ENCODE results near the gene ITM2C. TPM values are rescaled to one million over a fixed set of nuclear protein-coding genes. Genes with fewer than 3 reads are reported as not detected.

ITM2C gene
- polyA plus RNA-seq, 2 donors = 4.2 to 14.8 TPM

GRCh38 chr2:230910546-230911177 lies 45.9 kb downstream of the ITM2C start:
- peaks cover 3 to 6% of the 10 kb centered on the region in 2 donors for H3K4me1 ChIP-seq (ENCODE audit: control insufficient read depth in 2 of 2, insufficient read depth in 2 of 2, low read length in 1 of 2)
- no peaks in the 10 kb centered on the region for H3K9me3 ChIP-seq (ENCODE audit: control insufficient read depth in 2 of 2, insufficient read depth in 1 of 2, low read depth in 1 of 2, low read length in 1 of 2)
- no peaks in the 10 kb centered on the region for H3K36me3 ChIP-seq (ENCODE audit: control insufficient read depth in 2 of 2, insufficient read depth in 2 of 2, low read length in 1 of 2)
- H3K27ac ChIP-seq (ENCODE audit: low read depth in 2 of 2, low read length in 1 of 2) = no peak overlapping the region
- no peaks in the 10 kb centered on the region for H3K27me3 ChIP-seq (ENCODE audit: control insufficient read depth in 1 of 2, insufficient read depth in 2 of 2, low read length in 2 of 2)
- no peak overlapping the region for H3K4me3 ChIP-seq (ENCODE audit: low read depth in 1 of 2, low read length in 2 of 2)
- WGBS, 2 donors = 86 to 87% methylated on average over 13 of the region's 13 CpGs

- peaks cover 3 to 6% of the 10 kb centered on the region in 2 donors for H3K4me1 ChIP-seq (ENCODE audit: control insufficient read depth in 2 of 2, insufficient read depth in 2 of 2, low read length in 1 of 2)
- no peaks in the 10 kb centered on the region for H3K36me3 ChIP-seq (ENCODE audit: control insufficient read depth in 2 of 2, insufficient read depth in 2 of 2, low read length in 1 of 2)
- 93% methylated on average over 5 of the region's 5 CpGs for WGBS, 2 donors
- no peaks in the 10 kb centered on the region for H3K27me3 ChIP-seq (ENCODE audit: control insufficient read depth in 1 of 2, insufficient read depth in 2 of 2, low read length in 2 of 2)
- no peaks in the 10 kb centered on the region for H3K9me3 ChIP-seq (ENCODE audit: control insufficient read depth in 2 of 2, insufficient read depth in 1 of 2, low read depth in 1 of 2, low read length in 1 of 2)
- H3K27ac ChIP-seq (ENCODE audit: low read depth in 2 of 2, low read length in 1 of 2) = no peak overlapping the region
- no peak overlapping the region for H3K4me3 ChIP-seq (ENCODE audit: low read depth in 1 of 2, low read length in 2 of 2)
Measured at GRCh38 chr2:230912046-230912445, 47.3 kb downstream of the ITM2C start.

GRCh38 chr2:230912724-230913123 lies 48.0 kb downstream of the ITM2C start:
- 93 to 94% methylated on average over 5 of the region's 5 CpGs for WGBS, 2 donors
- Histone ChIP-seq H3K36me3 (ENCODE audit: control insufficient read depth in 2 of 2, insufficient read depth in 2 of 2, low read length in 1 of 2) (no peaks in the 10 kb centered on the region), H3K27me3 (ENCODE audit: control insufficient read depth in 1 of 2, insufficient read depth in 2 of 2, low read length in 2 of 2) (no peaks in the 10 kb centered on the region), H3K9me3 (ENCODE audit: control insufficient read depth in 2 of 2, insufficient read depth in 1 of 2, low read depth in 1 of 2, low read length in 1 of 2) (no peaks in the 10 kb centered on the region), H3K27ac (ENCODE audit: low read depth in 2 of 2, low read length in 1 of 2) (no peak overlapping the region), H3K4me3 (ENCODE audit: low read depth in 1 of 2, low read length in 2 of 2) (no peak overlapping the region), H3K4me1 (ENCODE audit: control insufficient read depth in 2 of 2, insufficient read depth in 2 of 2, low read length in 1 of 2) (peaks cover 3 to 6% of the 10 kb centered on the region in 2 donors)

DNA sequence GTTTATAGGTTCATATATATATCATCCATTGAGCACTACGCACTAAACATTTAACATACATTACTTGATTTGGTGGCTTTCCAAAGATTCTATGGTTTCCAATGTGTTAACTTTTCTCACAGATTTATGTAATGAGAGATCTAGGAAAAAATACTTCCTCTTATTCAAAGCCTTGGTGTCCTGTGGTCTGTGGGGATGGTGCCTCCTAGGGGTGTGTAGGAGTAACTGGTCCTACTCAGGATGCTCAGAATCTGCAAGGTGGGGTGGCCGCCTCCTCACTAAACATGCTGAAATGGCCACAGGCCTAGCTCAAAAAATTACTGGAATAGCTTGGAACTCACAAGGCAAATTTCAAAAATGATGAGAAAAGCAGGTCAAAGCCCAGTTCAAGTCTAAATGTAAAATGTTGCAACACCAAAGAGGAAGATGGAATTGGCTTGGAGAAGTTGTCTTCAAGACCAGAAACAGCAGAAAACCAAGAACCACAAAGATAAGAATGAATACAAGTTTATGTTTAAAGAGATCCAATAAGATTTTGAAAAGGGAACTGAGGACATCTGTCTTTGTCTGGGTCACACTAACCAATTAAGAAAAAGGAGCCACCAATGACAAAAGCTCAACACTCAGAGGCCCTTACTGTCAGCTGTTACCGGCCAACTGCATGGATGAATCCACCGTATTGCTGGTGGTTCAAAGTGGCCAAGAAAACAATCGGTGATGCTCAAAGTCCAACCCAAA lies 48.8 kb downstream of the ITM2C start:
- no peaks in the 10 kb centered on the region for H3K36me3 ChIP-seq (ENCODE audit: control insufficient read depth in 2 of 2, insufficient read depth in 2 of 2, low read length in 1 of 2)
- no peaks in the 10 kb centered on the region for H3K9me3 ChIP-seq (ENCODE audit: control insufficient read depth in 2 of 2, insufficient read depth in 1 of 2, low read depth in 1 of 2, low read length in 1 of 2)
- H3K4me3 ChIP-seq (ENCODE audit: low read depth in 1 of 2, low read length in 2 of 2) = no peak overlapping the region
- H3K27ac ChIP-seq (ENCODE audit: low read depth in 2 of 2, low read length in 1 of 2) = no peak overlapping the region
- WGBS, 2 donors = 84 to 86% methylated on average over 5 of the region's 5 CpGs
- H3K27me3 ChIP-seq (ENCODE audit: control insufficient read depth in 1 of 2, insufficient read depth in 2 of 2, low read length in 2 of 2) = no peaks in the 10 kb centered on the region
- H3K4me1 ChIP-seq (ENCODE audit: control insufficient read depth in 2 of 2, insufficient read depth in 2 of 2, low read length in 1 of 2) = peaks cover 3 to 6% of the 10 kb centered on the region in 2 donors

DNA sequence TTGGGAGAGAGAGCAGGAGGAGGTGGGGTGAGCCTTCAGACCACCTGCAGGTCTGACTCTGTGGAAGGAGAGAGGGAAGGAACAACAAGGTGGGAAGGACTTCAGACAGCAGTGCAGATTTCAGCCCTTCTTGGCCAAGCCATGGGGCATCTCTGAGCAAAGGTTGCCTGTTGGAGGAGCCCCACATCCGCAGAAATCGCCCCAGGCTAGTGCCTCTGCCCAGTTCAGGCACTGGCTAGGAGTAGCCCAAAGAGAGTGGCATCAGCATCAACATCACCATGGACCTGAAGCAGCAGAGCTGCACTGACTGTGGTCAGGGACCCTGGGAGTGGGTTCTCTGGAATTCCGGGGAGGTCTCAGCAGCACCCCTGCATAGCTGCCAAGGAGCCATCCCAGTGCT lies 50.1 kb downstream of the ITM2C start:
- Histone ChIP-seq H3K4me1 (ENCODE audit: control insufficient read depth in 2 of 2, insufficient read depth in 2 of 2, low read length in 1 of 2) (peaks cover 0 to 3% of the 10 kb centered on the region in 2 donors), H3K27me3 (ENCODE audit: control insufficient read depth in 1 of 2, insufficient read depth in 2 of 2, low read length in 2 of 2) (no peaks in the 10 kb centered on the region), H3K36me3 (ENCODE audit: control insufficient read depth in 2 of 2, insufficient read depth in 2 of 2, low read length in 1 of 2) (no peaks in the 10 kb centered on the region), H3K9me3 (ENCODE audit: control insufficient read depth in 2 of 2, insufficient read depth in 1 of 2, low read depth in 1 of 2, low read length in 1 of 2) (no peaks in the 10 kb centered on the region), H3K4me3 (ENCODE audit: low read depth in 1 of 2, low read length in 2 of 2) (no peak overlapping the region), H3K27ac (ENCODE audit: low read depth in 2 of 2, low read length in 1 of 2) (no peak overlapping the region)
- 79 to 87% methylated on average over 3 of the region's 3 CpGs for WGBS, 2 donors

GRCh38 chr2:230915319-230915718 lies 50.6 kb downstream of the ITM2C start:
- no peaks in the 10 kb centered on the region for H3K36me3 ChIP-seq (ENCODE audit: control insufficient read depth in 2 of 2, insufficient read depth in 2 of 2, low read length in 1 of 2)
- H3K27ac ChIP-seq (ENCODE audit: low read depth in 2 of 2, low read length in 1 of 2) = no peak overlapping the region
- no peaks in the 10 kb centered on the region for H3K27me3 ChIP-seq (ENCODE audit: control insufficient read depth in 1 of 2, insufficient read depth in 2 of 2, low read length in 2 of 2)
- H3K4me3 ChIP-seq (ENCODE audit: low read depth in 1 of 2, low read length in 2 of 2) = no peak overlapping the region
- WGBS, 2 donors = 65 to 69% methylated on average over 6 of the region's 6 CpGs
- no peaks in the 10 kb centered on the region for H3K9me3 ChIP-seq (ENCODE audit: control insufficient read depth in 2 of 2, insufficient read depth in 1 of 2, low read depth in 1 of 2, low read length in 1 of 2)
- H3K4me1 ChIP-seq (ENCODE audit: control insufficient read depth in 2 of 2, insufficient read depth in 2 of 2, low read length in 1 of 2) = peaks cover 0 to 3% of the 10 kb centered on the region in 2 donors

- no peaks in the 10 kb centered on the region for H3K9me3 ChIP-seq (ENCODE audit: control insufficient read depth in 2 of 2, insufficient read depth in 1 of 2, low read depth in 1 of 2, low read length in 1 of 2)
- WGBS, 2 donors = 81 to 86% methylated on average over 7 of the region's 7 CpGs
- H3K27ac ChIP-seq (ENCODE audit: low read depth in 2 of 2, low read length in 1 of 2) = no peak overlapping the region
- H3K36me3 ChIP-seq (ENCODE audit: control insufficient read depth in 2 of 2, insufficient read depth in 2 of 2, low read length in 1 of 2) = no peaks in the 10 kb centered on the region
- H3K4me1 ChIP-seq (ENCODE audit: control insufficient read depth in 2 of 2, insufficient read depth in 2 of 2, low read length in 1 of 2) = peaks cover 0 to 3% of the 10 kb centered on the region in 2 donors
- H3K27me3 ChIP-seq (ENCODE audit: control insufficient read depth in 1 of 2, insufficient read depth in 2 of 2, low read length in 2 of 2) = no peaks in the 10 kb centered on the region
- H3K4me3 ChIP-seq (ENCODE audit: low read depth in 1 of 2, low read length in 2 of 2) = no peak overlapping the region
Measured at GRCh38 chr2:230916218-230916617, 51.5 kb downstream of the ITM2C start.

- no peaks in the 10 kb centered on the region for H3K36me3 ChIP-seq (ENCODE audit: control insufficient read depth in 2 of 2, insufficient read depth in 2 of 2, low read length in 1 of 2)
- H3K4me3 ChIP-seq (ENCODE audit: low read depth in 1 of 2, low read length in 2 of 2) = no peak overlapping the region
- no peaks in the 10 kb centered on the region for H3K27me3 ChIP-seq (ENCODE audit: control insufficient read depth in 1 of 2, insufficient read depth in 2 of 2, low read length in 2 of 2)
- no peak overlapping the region for H3K27ac ChIP-seq (ENCODE audit: low read depth in 2 of 2, low read length in 1 of 2)
- peaks cover 0 to 3% of the 10 kb centered on the region in 2 donors for H3K4me1 ChIP-seq (ENCODE audit: control insufficient read depth in 2 of 2, insufficient read depth in 2 of 2, low read length in 1 of 2)
- WGBS, 2 donors = 65 to 69% methylated on average over 2 of the region's 2 CpGs
- H3K9me3 ChIP-seq (ENCODE audit: control insufficient read depth in 2 of 2, insufficient read depth in 1 of 2, low read depth in 1 of 2, low read length in 1 of 2) = no peaks in the 10 kb centered on the region
Measured at GRCh38 chr2:230919240-230919639, 54.5 kb downstream of the ITM2C start.

DNA sequence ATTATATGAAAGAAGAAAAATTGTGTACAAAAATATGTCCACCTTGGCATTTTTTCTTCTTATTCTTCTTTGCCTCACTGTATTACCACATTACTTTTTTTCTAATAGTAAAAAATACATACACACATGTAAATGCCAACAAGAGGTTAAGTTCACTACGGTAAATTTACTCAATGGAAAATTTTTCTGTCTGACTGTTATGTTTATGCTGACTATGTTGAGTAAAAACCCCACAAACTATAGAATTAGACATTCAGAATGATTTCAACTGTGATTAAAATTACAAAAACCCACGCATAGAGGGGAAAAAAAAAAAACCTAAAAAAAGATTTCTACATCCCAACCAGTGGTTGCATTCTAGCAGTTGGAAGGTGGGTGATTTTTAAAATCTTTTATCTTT lies 54.9 kb downstream of the ITM2C start:
- Histone ChIP-seq H3K36me3 (ENCODE audit: control insufficient read depth in 2 of 2, insufficient read depth in 2 of 2, low read length in 1 of 2) (no peaks in the 10 kb centered on the region), H3K4me3 (ENCODE audit: low read depth in 1 of 2, low read length in 2 of 2) (no peak overlapping the region), H3K27me3 (ENCODE audit: control insufficient read depth in 1 of 2, insufficient read depth in 2 of 2, low read length in 2 of 2) (no peaks in the 10 kb centered on the region), H3K9me3 (ENCODE audit: control insufficient read depth in 2 of 2, insufficient read depth in 1 of 2, low read depth in 1 of 2, low read length in 1 of 2) (no peaks in the 10 kb centered on the region), H3K27ac (ENCODE audit: low read depth in 2 of 2, low read length in 1 of 2) (no peak overlapping the region), H3K4me1 (ENCODE audit: control insufficient read depth in 2 of 2, insufficient read depth in 2 of 2, low read length in 1 of 2) (peaks cover 0 to 3% of the 10 kb centered on the region in 2 donors)
- WGBS, 2 donors = 67 to 71% methylated on average over 2 of the region's 2 CpGs

DNA sequence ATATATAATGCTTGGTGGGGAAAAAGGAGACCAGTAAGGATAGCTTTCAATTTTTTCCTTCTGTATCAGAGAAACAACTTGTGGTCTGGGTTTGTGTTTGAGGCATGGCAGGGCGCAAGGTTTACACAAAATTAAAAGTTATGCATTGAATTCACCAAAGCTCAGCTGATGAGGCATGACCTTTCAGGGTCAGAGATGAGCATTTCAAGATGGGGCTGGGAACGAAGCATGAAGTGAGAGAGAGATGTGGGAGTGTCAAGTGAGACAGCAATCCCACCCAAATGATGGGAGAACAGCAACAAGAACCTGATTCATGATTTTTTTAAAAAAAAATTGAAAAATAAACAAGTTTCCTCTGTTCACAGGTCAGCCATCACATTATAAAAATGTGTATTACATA lies 55.4 kb downstream of the ITM2C start:
- H3K36me3 ChIP-seq (ENCODE audit: control insufficient read depth in 2 of 2, insufficient read depth in 2 of 2, low read length in 1 of 2) = no peaks in the 10 kb centered on the region
- no peak overlapping the region for H3K4me3 ChIP-seq (ENCODE audit: low read depth in 1 of 2, low read length in 2 of 2)
- no peaks in the 10 kb centered on the region for H3K9me3 ChIP-seq (ENCODE audit: control insufficient read depth in 2 of 2, insufficient read depth in 1 of 2, low read depth in 1 of 2, low read length in 1 of 2)
- peaks cover 0 to under 1% of the 10 kb centered on the region in 2 donors for H3K4me1 ChIP-seq (ENCODE audit: control insufficient read depth in 2 of 2, insufficient read depth in 2 of 2, low read length in 1 of 2)
- 71 to 75% methylated on average over 2 of the region's 2 CpGs for WGBS, 2 donors
- no peak overlapping the region for H3K27ac ChIP-seq (ENCODE audit: low read depth in 2 of 2, low read length in 1 of 2)
- H3K27me3 ChIP-seq (ENCODE audit: control insufficient read depth in 1 of 2, insufficient read depth in 2 of 2, low read length in 2 of 2) = no peaks in the 10 kb centered on the region
